KMS-11 (cell line): ENCODE measurements around the gene CD1D.
"Not testable (repeated sequence)": the region's sequence is repeated elsewhere in the genome, so short reads cannot be mapped to it uniquely, and the experiment has no call there.

Source experiments
- H2AFZ ChIP-seq: fragments of 200-600 bp; sonication (generic); 2 replicates; pipeline ENCODE4 v1.6.1; 2016; ENCODE audit warnings: antibody characterized with exemption, mixed run types, low read depth
- H3K27ac ChIP-seq: fragments of 200-600 bp; sonication (generic); 2 replicates; pipeline ENCODE4 v1.6.1; 2016; ENCODE audit warnings: mild to moderate bottlenecking, mixed run types
- H3K27me3 ChIP-seq: fragments of 200-600 bp; sonication (generic); 2 replicates; pipeline ENCODE4 v1.6.1; 2017; ENCODE audit warnings: mild to moderate bottlenecking, low read depth, mixed run types, moderate library complexity; ENCODE audit not compliant: insufficient read depth
- H3K36me3 ChIP-seq: fragments of 200-600 bp; sonication (generic); 2 replicates; pipeline ENCODE4 v1.6.1; 2017; ENCODE audit warnings: mild to moderate bottlenecking, mixed run types; ENCODE audit not compliant: insufficient read depth
- H3K4me1 ChIP-seq: fragments of 200-600 bp; sonication (generic); 2 replicates; pipeline ENCODE4 v1.6.1; 2016; ENCODE audit warnings: mild to moderate bottlenecking, low read depth, mixed run types; ENCODE audit not compliant: poor library complexity, severe bottlenecking
- H3K4me2 ChIP-seq: fragments of 200-600 bp; sonication (generic); 2 replicates; pipeline ENCODE4 v1.7.0; 2016; ENCODE audit warnings: mild to moderate bottlenecking, mixed run types
- H3K4me3 ChIP-seq: fragments of 200-600 bp; sonication (generic); IDR thresholded peaks from 2 replicates; pipeline ENCODE4 v1.6.1; 2017; ENCODE audit warnings: low read depth, low read length, mixed read lengths; ENCODE audit not compliant: insufficient read depth
- H3K79me2 ChIP-seq: fragments of 200-600 bp; sonication (generic); 2 replicates; pipeline ENCODE4 v1.6.1; 2016; ENCODE audit warnings: low read depth, mixed run types; ENCODE audit not compliant: insufficient read depth
- H3K9ac ChIP-seq: fragments of 200-600 bp; sonication (generic); 2 replicates; pipeline ENCODE4 v1.6.1; 2016; ENCODE audit warnings: mild to moderate bottlenecking, mixed run types
- H4K20me1 ChIP-seq: fragments of 200-600 bp; sonication (generic); 2 replicates; pipeline ENCODE4 v1.6.1; 2016; ENCODE audit warnings: mild to moderate bottlenecking, mixed run types; ENCODE audit not compliant: insufficient read depth
- CTCF ChIP-seq: fragments of 200-600 bp; sonication (generic); conservative IDR thresholded peaks from 2 replicates; pipeline ENCODE4 v1.6.1; 2017; ENCODE audit warnings: low read depth, mild to moderate bottlenecking, antibody characterized with exemption, low read length, moderate library complexity, mixed read lengths

CD1D gene

GRCh38 chr1:158159597-158159996 is 21.1 kb upstream of the CD1D start:
- TF ChIP-seq CTCF = no peak
- Histone ChIP-seq H3K4me2 (no peak overlapping the region), H2AFZ (no peak overlapping the region), H3K27me3 (peaks cover 65% of the 10 kb centered on the region), H3K9ac (no peak overlapping the region), H3K4me3 (no peak overlapping the region), H3K79me2 (no peaks in the 10 kb centered on the region), H4K20me1 (no peaks in the 10 kb centered on the region), H3K27ac (no peak overlapping the region), H3K4me1 (peaks cover 20% of the 10 kb centered on the region), H3K36me3 (no peaks in the 10 kb centered on the region)

- Histone ChIP-seq H4K20me1 (no peaks in the 10 kb centered on the region), H2AFZ (no peak overlapping the region), H3K36me3 (no peaks in the 10 kb centered on the region), H3K9ac (no peak overlapping the region), H3K4me1 (peaks cover 20% of the 10 kb centered on the region), H3K4me2 (no peak overlapping the region), H3K27me3 (peaks cover 78% of the 10 kb centered on the region), H3K4me3 (no peak overlapping the region), H3K79me2 (no peaks in the 10 kb centered on the region), H3K27ac (no peak overlapping the region)
- TF ChIP-seq CTCF = no peak
These were observed 19.2 kb upstream of the CD1D start for GRCh38 chr1:158161446-158161845.

GRCh38 chr1:158163000-158163947 is 17.4 kb upstream of the CD1D start:
- H4K20me1 ChIP-seq = no peaks in the 10 kb centered on the region
- H3K36me3 ChIP-seq = no peaks in the 10 kb centered on the region
- no peak for TF ChIP-seq CTCF
- H3K79me2 ChIP-seq = no peaks in the 10 kb centered on the region
- peaks cover 78% of the 10 kb centered on the region for H3K27me3 ChIP-seq
- no peak overlapping the region for H2AFZ ChIP-seq
- H3K4me1 ChIP-seq = peaks cover 20% of the 10 kb centered on the region
- H3K4me2 ChIP-seq = peak overlapping the region; percentile 43
- peak overlapping the region; percentile 77 for H3K4me3 ChIP-seq
- no peak overlapping the region for H3K9ac ChIP-seq
- no peak overlapping the region for H3K27ac ChIP-seq

- no peak overlapping the region for H2AFZ ChIP-seq
- no peaks in the 10 kb centered on the region for H3K4me1 ChIP-seq
- no peaks in the 10 kb centered on the region for H4K20me1 ChIP-seq
- no peak overlapping the region for H3K27ac ChIP-seq
- H3K79me2 ChIP-seq = no peaks in the 10 kb centered on the region
- no peak for TF ChIP-seq CTCF
- no peak overlapping the region for H3K4me2 ChIP-seq
- H3K27me3 ChIP-seq = peaks cover 22% of the 10 kb centered on the region
- H3K4me3 ChIP-seq = no peak overlapping the region
- no peaks in the 10 kb centered on the region for H3K36me3 ChIP-seq
- no peak overlapping the region for H3K9ac ChIP-seq
These were observed 11.6 kb upstream of the CD1D start for GRCh38 chr1:158169105-158169504.

- H4K20me1 ChIP-seq, H3K9ac ChIP-seq, H2AFZ ChIP-seq, H3K36me3 ChIP-seq, H3K4me3 ChIP-seq, H3K27me3 ChIP-seq, H3K4me2 ChIP-seq, H3K4me1 ChIP-seq, H3K79me2 ChIP-seq, H3K27ac ChIP-seq: not testable (repeated sequence)
These were observed 4.8 kb upstream of the CD1D start for GRCh38 chr1:158175915-158176314.
